GM19468 (cell line): ENCODE data around the gene CEP85.
"Not testable (repeated sequence)": the region's sequence is repeated elsewhere in the genome, so short reads cannot be mapped to it uniquely, and the experiment has no call there.

Experiments
- ATAC-seq: cut with Tn5 transposase; IDR thresholded peaks from one replicate; pipeline ENCODE4 v1.9.1; 2021; ENCODE audit warnings: mild to moderate bottlenecking, moderate library complexity, moderate number of reproducible peaks; ENCODE audit not compliant: unreplicated experiment; ENCODE audit errors: extremely low read depth

Gene CEP85

DNA sequence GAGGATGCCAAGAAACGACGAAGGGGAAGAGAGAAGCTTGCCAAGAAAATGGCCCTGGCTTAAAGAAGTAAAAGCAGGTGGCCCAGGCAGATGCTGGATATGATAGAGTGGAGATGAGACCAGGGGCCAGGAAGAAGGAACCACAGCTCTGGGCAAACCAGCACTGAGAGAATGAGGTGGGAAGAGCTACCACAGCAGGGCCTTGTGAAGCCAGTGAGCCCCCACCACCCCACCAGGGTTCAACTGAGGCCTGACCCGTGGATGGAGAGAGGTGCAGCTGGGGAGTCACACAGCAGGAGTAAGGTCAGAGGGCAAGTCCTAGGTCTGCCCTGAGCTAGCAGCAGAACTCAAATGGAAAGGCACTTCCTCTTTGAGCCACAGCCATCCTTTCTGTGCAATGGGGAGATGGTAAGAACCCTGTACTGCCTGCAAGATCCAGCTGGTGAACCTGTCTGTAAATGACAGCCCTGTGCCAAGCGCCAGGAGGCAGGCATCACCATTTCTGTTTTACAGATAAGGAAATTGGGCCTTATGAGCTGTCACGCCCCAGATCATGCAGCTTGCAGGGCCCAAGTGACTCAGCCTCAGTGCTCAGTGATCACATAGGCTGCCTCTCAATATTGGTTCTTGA is 54.4 kb downstream of the CEP85 start:
- no peak for ATAC-seq

DNA sequence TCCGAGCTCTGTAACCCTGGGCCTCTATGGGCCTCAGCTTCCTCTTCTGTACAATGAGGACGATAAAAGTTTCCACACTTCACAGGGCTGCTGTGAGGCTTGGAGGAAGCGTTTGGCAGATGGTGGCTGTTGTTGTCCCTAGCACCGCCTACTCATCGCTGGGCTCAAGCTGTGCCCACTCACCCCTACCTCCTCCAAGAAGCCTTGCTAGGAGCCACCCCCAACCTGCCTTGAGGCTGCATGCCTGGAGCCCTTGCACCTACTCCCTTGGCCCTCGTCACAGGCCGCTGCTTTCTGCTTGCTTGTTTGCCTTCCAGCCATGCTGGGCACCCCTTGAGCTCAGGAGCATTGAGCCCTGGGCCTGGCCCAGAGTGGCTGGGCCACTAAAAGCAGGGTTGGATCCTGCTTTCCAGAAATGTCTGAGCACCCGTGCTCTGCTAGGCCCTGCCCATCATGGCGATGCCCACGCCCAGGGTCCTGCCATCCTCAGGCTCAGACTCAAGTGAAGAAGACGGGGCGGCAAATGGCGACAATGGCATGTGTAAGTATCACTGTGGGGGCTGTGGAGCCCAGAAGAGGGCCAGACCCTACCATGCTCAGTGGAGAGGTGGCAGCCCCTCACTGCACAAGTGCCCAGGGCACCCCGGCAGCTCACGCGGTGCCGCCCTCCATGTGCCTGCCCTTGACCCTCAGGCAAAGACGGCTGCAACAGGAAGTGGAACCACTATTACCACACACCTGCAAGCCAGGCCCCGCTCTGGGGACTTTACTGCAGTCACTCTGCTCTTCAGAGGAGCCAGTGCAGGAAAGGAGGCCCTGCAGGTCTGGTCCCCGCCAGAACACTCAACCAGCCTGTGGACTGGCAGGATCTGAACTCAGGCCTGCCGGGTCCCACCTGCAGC is 55.4 kb downstream of the CEP85 start:
- peak; percentile 45 for ATAC-seq

DNA sequence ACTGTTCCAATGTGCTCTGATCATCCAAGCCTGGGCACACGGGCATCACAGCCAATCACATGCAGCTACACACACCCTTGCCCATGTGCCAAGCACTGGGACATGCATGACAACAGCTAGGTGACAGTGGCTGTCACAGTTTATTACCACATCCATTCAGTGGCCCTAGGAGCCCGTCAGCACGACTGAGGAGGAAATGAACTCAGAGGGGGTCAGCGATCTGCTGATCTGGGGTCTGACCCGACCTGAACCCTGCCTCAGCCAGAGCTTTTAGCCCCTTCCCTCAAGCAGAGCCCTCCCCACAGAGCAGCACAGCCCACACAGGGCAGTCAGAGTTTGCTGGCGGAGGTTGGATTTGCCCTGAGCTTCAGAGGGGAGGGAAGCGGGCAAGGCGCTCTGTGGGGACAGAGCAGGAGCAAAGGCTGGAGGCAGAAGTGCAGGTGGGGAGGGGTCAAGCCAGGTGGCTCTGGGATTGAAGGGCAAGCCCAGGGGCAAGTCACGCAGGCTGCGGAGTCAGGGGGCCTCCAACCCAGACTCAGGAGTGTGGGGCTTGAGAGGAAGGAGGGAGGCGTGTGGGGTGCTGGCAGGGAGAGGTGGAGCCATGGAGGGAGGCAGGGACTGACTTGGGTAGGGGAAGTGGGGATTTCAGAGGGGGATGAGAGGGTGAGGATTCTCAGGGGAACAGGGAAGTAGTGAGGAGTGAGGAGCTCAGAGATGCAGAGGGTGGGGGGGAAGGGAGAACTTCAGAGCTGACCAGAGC is 56.3 kb downstream of the CEP85 start:
- no peak for ATAC-seq

DNA sequence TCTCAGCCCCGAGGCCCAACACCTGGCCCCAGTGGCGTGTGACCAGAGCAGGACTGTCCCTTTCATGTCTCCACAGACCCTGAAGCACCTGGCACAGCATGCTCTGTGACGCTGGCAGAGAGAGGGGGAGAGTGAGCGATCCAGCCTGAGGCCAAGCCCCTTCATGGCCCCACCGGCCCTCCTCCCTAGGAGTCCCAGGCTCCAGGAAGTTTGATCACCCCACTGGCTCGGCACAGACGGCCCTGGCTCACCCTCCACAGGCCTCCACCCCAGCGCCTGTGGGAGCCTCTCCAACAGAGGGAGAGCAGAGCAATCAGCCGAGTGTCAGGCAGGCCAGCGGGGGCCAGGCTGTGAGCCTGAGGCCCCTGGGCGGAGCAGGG is 56.9 kb downstream of the CEP85 start:
- ATAC-seq, result no peak

DNA sequence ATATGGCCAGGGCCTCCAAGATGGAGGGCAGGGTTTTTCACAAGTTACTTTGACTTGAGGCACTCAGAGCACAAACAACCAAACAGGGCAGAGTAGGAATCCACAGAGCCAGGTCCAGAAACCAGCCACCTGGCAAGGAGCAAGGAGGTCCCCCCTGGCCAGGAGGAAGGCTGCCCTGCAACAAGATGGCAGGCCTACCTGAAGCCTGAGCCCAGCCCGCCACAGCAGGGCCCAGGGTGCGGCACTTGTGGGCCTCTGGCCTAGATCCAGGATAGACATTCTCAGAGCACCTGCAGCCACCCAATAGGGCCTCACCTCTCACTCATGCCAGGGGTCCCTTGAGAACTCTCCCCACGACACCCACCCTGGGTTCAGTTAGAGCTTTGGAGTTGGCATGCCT is 57.4 kb downstream of the CEP85 start:
- ATAC-seq, result no peak

DNA sequence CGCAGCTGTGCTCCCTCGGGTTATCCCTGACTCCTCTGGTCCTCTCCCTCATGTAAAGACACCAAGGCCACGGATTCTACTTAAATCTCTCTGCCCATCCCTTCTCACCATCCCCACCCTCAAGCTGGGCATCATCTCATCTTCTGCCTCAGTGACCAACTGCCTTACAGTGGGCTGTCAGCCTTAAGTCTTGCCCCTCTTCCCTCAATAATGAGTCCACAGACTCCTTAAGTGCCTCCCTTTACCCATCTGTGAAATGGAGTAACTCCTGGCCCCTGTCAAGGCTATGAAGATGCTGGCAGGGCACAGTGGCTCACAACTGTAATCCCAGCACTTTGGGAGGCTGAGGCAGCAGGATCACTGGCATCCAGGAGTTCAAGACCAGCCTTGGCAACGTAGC is 57.9 kb downstream of the CEP85 start:
- ATAC-seq, result no peak

DNA sequence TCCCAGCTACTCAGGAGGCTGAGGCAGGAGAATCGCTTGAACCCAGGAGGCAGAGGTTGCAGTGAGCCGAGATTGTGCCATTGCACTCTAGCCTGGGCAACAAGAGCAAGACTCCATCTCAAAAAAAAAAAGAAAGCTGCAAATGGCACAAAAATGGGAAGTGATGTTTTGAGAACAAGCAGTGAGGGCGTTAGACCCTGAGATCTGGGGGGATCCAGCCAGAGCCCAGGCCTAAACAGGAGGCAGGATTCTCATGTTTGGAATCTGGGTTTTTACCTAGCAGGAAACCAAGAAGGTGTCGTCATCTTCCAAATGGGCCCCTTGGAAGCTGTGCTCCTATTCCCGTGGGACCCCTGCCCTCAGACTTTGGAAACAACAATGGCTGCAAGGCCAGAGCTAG is 58.7 kb downstream of the CEP85 start:
- not testable (repeated sequence) for ATAC-seq

DNA sequence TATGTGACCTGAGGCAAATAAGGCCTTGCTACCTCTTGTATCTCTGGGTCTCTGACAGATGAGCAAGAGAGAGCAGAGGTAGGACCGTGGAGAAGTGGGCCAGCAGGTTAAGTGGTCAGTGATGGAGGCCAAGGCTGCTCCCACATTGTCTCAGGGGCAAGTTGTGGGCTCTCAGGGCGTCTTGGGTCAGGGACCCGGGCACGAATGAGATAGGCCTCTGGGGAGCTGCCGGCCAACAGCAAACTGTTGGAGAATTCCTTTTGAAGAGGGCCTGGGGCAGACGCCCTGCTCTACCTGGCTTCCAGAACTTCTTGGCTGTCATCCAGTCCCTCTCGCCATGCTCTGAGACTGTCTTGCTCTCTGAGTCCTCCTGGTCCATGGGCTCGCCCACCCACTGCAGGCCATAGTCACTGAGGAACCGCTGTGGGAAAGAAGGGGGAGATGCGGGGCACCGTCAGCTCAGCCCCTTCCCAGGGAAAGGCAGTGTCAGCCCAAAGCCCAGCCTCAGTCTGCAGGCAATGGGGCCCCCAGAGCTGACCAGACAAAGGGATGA is 60.0 kb downstream of the CEP85 start:
- no peak for ATAC-seq

DNA sequence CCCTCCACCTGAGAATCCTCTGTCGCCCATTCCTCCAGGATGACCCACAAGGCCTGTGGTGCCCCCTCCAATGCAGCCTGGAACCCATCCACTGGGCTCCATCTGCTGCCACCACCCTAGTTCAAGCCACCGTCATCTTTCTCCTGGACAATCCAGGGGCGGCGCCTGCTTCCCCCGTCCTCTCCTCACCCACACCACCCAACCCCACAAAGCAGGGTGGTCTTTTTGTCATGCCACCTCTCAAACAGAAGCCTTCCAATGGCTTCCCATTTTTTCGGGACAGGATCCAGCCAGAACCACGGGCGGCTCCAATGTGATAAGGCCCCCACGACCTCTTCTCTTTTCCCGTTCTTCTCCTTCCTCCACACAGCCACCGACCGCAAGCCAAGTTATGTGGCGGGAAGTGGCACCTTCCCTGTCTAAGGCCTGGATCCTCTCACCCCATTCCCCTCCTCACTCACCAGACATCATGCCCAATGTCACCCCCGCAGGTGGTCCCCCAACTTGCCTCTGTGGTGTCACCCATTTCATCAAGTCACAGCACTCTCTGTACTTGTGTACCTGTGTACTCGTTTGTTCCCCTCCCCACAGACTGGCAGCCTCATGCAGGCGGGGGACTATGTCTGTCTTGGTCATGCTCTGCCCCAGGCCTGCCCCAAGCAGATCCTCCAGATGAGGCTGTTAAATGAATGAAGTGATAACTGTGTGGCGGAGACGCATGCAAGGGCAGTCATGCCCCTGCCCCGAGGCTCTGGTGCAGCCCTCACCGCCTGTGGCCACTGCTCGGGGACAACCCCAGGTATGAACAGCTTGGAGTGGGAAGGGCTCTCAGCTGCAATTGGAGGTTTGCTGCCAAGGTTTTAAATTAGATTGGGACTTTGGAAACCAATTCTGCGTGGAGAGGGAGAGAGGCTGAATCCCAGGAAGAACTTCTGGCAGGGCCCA is 61.5 kb downstream of the CEP85 start:
- no peak for ATAC-seq

DNA sequence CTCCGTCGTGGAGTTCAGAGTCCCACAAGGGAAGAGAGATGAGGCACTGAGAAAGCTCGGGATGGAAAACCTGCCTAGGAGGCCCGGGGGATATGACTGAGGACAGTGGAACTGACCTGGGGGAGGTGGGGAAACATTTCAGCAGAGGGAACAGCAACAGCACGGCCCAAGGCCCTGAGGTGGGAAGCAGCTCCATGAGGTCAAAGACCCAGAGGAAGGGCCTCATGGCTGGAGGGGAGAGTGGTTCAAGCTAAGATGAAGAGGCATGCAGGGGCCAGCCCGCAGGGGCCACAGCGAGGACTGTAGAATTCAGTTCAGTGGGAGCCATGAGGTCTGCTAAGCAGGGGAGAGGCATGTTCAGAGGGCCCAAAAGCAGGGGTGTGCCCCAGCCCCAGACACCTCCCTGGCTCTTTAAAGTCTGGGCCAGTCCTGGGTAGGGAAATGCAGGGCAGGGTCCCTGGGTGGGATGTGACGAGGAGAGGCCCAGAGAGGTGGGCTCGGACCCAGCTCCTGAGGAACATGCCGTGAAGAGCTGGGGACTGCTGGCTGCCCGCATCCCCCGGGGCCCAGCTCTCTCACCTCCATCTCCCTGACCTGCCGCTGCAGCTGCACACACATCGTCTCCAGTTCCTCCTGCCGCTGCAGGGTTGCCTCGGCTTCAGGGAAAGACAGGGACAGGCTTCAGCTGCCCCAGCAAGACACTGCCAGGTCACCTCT is 62.5 kb downstream of the CEP85 start:
- no peak for ATAC-seq

DNA sequence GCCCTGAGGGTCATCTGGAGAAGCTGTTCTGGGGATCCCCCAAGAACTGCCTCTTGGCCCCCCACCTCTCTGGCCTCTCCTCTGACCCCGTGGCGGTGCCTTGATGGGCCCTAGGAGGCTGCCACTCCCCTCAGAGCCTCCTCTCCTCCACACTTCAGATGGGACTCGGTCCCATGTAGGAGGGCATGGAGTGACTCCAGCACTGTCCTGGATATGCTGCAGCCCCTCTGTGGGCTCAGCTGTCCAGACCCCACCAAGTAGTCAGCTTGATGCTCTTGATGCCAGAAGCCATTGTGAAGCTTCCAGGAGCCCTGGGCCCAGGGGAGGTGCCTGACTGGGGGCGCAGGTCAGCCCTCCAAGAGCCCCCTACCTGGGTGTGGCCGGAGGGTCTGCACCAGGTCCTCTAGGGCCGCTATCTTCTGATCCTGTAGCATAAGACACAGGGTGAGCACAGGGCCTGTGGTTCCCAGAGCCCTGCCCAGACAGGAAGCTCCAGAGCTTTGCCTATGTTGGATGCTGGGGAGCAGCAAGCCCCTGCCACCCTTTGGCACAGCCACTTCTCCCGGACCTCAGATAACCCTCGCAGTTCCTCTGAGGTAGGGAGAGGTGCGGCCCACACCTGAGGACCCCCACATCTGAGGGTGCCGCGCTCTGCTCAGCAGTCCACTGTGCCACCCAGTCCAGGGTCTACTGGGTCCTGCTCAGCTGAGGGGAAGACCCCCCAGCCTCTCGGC is 63.2 kb downstream of the CEP85 start:
- ATAC-seq, result no peak

DNA sequence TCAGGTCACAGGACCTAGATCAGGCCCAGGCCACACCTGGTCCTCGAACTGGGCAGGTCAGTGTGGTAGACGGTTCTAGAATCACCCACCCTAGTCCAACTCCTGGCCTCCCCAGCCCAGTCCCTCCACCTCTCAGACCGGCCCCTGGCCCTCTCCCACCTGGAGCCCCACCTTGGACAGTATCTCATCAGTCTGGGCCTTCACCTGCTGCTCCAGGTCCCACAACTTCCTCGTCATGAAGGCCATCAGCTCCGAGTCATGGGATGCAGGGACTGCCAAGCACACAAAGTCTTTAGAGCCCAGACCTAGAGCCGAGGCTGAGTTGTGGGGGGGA is 63.8 kb downstream of the CEP85 start:
- no peak for ATAC-seq

DNA sequence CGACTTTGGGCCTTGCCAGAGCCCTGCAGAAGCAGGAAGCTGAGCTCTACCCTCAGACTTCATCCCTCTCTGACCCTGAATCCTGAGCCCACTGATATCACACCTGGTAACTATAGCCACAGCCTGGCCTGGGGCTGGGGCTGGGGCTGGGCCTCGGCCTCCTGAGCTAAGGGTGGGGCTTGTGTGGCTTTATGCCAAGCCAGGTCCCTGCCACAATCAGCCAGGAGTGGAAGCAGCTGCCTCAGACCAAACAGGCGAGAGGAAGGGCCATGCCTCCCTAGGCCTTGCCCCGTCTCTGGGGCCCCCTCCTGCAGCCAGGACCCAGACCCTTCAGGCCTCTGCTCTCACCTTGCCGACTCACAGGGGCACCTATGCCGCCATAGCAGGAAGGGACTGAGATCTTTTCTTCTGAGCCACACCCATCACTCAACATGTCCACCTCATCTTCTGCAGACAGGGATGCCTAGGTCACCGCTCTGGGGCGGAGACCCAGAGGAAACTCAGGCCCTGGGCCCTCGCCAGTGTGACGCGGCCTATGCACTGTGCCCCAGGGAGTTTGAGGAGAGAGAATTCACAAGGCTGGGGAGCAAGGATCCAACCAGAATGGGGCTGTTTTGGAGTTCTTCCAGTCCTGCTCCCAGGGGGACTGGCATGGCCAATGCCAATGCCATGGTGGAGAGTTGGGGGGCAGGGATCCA is 66.7 kb downstream of the CEP85 start:
- ATAC-seq, result no peak

DNA sequence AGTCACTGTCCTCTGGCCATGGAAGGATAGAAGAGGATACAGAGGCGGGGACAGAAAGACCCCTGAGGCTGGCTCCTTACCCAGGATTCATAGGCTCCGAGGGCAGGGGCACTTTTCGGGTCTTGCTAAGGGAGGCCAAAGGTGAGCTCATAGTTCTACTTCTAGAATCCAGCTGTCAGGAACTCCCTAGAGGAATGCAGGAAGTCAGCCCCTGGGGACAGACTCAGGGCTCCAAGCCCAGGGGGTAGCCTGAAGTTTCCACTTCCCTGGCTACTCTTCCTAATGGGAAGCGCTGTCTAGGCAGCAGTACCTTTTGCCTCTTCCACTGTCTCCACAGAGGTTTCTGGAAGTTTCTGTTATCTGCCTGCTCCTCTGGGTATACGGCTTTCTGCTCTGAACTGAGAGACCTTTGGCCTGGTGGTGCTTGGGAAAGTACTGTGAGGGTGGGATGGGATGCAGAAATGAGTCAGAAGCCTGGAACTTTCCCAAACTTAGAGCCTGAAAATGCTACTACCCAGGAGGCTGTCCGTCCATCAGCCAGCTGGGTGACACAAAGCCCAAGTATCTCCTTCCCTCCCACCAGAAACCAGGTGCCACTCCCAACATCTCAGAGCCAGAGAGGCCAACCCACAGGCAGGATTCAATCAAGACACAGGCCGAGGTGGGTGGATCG is 68.9 kb downstream of the CEP85 start:
- ATAC-seq, result no peak

DNA sequence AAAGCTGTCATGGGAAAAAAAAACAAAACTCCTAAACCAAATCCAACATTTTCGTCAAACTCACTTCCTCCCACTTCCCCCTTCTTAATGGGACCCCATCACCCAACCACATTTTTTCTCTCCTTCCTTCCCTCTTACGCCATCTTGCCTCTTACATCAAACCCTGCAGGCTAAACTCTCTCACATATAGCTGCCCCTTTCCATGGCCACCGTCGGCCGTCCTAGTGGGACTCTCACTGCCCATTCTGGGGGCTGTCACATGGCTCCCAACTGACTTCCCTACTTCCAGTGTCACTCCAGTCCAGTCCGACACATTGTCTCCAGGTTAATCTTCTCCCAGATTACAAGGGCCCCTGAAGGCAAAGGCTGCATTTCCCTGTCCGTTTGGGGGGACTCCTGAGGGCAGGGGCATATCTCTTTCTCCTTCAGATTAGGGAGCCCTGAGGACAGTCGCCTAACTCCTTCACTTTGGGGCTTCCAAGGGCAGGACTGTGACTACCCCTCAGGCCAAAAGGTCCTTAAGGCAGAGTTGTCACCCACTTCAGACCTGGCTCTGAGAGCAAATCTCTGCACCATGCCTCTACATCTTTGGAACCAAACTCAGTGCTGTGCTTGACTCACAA is 71.8 kb downstream of the CEP85 start:
- ATAC-seq, result no peak

DNA sequence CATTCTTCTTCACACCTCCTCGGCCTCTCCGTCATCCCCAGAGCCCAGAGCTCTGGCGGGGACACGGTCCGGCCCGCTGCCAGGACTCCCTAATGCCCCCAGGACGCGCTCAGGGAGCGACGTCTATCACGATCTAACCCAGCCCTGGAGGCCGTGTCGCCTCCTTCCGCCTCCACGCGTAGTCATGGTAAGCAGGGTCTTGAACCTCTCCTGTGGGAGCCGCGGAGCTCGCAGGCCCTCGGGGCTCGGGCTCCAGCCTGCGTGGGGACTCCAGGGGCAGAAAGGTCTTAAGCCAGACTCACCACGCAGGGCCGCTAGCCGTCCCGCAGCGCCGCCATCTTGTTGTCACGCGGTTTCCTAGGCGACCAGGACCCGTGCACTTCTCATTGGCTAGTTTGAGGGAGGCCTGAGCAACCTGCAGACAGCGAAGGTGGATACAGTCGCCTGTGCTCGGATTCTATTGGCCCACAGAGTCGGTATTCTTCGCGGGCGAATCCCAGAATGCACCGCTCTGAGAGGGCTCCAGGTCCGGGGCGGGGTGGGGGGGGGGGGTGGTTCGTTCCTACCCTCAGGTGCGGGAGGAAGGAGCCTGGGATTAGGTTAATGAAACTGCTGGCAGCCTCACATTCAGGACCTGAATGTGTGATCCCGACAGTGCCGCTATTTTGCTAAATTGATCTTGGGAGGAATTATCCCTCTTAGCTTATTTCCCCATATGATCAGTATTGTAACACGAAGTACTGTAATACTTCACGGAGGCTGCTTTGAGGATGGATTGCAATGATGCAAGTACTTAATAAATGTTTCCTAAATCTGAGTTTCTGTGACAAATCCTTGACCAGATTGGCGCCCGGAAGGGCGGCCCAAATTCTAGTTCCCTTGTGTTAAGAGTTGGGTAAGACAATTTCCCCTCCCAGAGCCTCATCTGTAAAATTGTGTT is 72.6 kb downstream of the CEP85 start, which contains the start of gene UBXN11:
Gene UBXN11, minus strand, starts transcription at position 347 of the 940 bp plus-strand sequence. CDS start 3,753 bp downstream, outside the sequence.
- ATAC-seq, result peak; percentile 95
